ENCODE measurements around the gene AQP7. TPM values are rescaled to one million over a fixed set of nuclear protein-coding genes. Genes with fewer than 3 reads are reported as not detected.
"Not testable (repeated sequence)": the region's sequence is repeated elsewhere in the genome, so short reads cannot be mapped to it uniquely, and the experiment has no call there.

AQP7 gene
- not detected in 2 replicates for total RNA-seq (2014; rRNA removed; shearing (Covaris generic); ENCODE audit: low replicate concordance)

DNA sequence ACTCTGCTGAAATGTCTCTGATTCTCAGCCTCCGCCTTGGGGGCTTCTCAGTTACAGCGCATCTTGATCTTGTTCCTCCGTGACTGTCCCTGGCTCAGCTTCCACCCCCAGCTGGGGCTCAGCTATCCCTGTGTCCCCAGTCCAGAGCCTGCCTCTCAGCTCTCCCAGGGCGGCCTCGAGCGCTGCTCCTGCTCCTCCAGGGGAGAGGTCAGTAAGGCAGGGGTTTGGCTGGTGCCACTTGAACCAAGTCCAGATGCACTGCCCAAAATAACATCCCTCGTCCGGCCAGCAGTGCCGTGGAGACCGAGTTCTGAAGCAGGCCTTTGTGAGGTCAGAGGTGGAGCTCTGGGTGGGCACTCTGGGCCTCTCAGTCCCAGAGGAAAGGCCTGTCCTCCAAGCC lies at the start of gene AQP7:
TSS of gene AQP7 (minus strand) at position 198 of the 400 bp plus-strand sequence. CDS start 1,306 bp downstream, outside the sequence.
- in situ Hi-C loops (cut with HindIII; ENCODE audit: low pct_unique_long_range_greater_than_20kb, low sequenced_read_pairs): not testable (repeated sequence)

DNA sequence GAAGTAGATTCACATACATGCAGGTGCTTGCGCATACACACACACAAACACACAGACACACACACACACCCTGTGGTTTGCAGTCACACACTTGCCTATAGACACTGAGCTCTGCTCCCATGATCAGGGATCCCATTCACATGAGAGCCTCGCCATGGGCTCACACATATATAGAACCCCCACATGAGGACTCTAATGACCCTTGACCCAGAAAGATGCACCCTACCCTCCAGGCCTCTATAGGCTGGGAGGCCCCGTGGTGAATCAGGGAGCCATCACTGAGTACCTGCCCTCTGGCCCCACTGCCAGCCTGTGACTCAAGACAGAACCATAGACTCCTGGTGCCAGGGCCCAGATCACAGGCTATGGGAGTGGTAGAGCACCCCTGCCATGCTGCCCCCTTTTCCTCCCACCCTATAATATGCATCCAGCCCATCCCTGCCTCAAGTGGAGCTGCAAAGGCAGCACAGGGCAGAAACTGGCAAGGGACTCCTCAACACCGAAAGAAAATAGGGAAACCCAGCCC lies 48.3 kb upstream of the AQP7 start:
- in situ Hi-C loops (cut with HindIII; ENCODE audit: low pct_unique_long_range_greater_than_20kb, low sequenced_read_pairs): no loop called here
- DNase-seq (ENCODE audit: low read depth): no peak

More for the DNA sequence above, at the start of gene AQP7:
- DNase-seq (ENCODE audit: low read depth): not testable (repeated sequence)

DNA sequence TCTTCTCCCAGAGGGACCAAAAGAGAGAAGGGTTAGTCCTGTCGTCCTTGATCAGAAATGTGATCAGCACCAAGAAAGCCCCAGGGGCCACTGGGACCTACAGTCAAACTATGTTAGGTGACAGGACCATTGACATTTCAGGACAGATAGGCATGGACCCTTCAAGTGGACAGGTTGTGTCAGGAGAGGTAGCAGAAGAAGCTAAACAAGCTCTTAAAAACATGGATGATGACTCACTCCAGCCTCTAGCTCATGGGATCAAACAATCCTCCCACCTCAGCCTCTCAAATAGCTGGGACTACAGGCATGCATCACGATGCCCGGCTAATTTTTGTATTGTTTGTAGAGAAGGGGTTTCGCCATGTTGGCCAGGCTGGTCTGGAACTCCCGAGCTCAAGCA lies 47.3 kb upstream of the AQP7 start:
- DNase-seq (ENCODE audit: low read depth): no peak
- in situ Hi-C loops (cut with HindIII; ENCODE audit: low pct_unique_long_range_greater_than_20kb, low sequenced_read_pairs): no loop called here

DNA sequence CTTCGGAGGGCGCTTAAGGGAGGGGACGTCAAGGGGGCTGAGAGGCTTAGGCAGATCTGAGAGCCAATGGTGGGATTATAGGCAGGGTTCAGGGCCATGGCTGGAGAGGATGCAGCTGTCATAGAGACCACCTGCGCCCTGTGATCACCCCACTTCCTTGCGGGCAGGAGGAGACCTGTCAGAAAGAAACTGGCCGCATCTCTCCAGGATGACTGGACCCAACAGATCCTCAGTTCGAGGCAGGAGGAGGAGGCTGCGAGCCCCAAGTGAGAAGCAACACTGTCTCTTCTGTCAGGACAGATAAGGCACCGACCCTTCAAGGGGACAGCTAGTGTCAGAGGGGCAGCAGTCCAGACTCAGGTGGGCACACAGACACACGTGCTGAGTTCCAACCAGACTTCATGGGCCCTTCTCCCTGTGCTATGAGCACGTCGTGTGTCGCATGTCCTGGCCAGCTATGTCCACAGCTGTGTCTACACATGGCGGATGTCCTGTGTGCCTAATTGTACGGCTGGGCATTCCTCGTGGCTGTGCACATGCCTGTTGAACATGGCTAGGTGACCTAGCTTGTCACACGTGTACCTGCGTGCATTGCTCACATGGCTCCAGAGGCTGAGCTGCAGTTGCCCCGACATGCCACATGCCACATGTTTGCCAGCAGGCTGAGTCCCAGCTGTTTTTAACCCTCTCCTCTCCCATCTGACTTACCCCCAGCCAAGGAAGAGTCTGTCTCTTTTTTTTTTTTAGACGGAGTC lies 45.6 kb upstream of the AQP7 start:
- no peak for DNase-seq (ENCODE audit: low read depth)
- in situ Hi-C loops (cut with HindIII; ENCODE audit: low pct_unique_long_range_greater_than_20kb, low sequenced_read_pairs): no loop called here

DNA sequence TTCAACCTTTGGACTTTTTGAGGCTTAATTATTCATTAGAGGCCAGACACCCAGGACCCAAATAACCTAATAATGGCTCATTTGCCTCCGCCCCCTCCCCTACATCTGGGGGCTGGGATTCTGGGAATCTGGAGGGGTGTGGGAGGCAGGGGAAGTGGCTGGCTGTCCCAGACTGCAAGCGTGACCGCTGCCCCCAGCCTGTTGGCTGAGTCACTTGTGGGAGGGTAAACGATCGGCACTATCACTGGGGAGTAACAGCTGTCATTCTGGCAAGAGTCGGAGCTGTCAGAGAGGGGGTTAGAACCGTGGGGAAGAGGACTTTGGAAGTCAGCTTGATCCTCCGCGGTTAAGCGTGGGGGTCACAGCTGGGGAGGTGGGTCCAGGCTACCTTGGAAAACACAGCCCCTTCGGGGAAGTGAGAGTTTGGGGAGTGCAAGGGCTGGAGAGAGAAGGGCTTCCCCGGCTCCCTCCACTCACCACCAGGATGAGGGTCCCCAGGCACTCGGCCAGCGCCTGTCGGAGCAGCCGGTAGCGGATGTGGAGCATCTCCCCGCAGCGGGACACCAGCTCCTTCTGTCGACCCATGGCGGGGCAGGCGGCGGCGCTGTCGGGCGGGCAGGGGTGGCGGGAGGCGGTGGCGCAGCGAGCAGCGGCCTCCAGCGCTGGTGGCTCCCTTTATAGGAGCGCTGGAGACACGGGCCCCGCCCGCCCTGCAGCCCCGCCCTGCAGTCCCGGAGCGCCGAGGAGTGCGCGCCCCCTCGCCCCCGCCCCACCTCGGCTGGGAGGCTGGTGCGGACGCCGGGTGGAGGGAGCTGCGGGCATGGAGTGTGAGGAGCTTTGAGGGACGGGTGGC lies 44.8 kb upstream of the AQP7 start, which contains the start of gene AQP3:
TSS of gene AQP3 (minus strand) at position 648 of the 853 bp plus-strand sequence. CDS start at position 585, 63 bp downstream.
- in situ Hi-C loops (cut with HindIII; ENCODE audit: low pct_unique_long_range_greater_than_20kb, low sequenced_read_pairs): no loop called here
- peak; percentile 36 for DNase-seq (ENCODE audit: low read depth)

DNA sequence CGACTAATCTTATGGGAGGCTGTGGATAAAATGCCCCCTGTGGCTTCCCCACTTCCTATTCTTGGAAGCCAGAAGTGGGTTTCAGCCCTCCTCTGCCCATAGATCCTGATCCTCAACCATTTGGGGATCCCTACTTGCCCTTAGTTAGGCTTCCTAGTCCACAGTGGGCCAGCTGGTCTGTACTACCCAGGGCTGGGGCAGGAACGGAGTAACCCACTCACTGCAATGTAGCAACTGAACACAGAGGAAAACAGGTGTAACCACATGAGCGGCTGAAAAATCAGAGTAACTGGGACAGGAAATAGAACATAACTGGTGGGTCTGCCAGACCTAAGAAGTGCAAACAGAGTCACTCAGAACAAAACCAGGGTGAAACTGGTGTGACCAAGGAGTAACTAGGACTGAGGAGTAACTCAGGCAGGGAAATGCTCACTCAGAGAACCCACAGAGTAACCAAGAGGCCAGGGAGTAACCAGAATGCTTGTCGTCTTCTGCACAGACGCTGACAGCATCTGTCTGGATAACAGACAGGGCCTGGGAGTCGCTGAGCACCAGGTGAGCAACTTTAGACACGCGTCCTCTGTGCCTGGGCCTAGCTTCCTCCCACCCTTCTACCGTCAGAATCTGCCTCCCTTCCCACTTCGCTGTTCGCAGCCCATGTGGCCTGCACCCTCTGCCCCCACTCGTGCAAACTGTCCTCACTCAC lies 44.0 kb upstream of the AQP7 start:
- in situ Hi-C loops (cut with HindIII; ENCODE audit: low pct_unique_long_range_greater_than_20kb, low sequenced_read_pairs): no loop called here
- no peak for DNase-seq (ENCODE audit: low read depth)

DNA sequence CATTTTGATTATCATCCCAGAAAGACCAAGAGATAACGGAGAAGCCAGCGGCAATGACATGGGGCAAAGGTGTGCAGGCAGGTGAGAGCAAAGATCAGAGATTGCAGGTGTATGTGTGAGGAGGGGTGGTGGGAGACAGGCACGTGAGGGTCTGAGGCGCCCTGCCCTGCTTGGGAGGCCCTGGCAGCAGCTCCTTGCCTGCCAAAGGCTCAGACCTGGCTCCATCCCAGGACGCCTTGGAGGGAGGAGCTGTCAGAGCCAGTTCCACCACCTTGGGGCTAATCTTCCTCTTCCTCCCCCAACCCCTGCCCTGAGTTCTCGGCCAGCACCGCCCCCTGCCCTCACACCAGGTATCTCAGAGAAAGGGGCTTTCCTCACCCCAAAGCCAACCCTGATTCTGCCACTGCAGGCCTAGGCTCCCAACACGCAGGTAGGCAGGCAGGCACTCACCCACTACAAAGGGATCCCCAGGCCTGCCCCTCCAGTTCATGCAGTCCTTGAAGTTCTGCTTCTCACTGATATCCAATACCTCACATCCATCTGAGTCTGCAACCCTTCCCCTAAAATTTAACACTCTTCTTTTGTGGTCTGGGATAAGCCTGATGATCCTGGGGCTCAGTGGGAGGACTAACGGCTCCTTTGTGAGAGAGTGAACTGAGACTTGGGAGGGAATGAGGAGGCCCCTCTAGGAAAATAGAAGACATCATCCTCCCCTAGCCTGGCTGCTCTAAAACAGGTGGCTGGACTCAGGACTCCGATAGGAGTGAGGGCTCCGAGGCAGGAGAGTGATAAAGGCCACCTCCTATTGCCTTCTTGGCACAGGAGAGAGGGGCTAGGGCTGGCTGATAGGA lies 43.2 kb upstream of the AQP7 start:
- in situ Hi-C loops (cut with HindIII; ENCODE audit: low pct_unique_long_range_greater_than_20kb, low sequenced_read_pairs): no loop called here
- DNase-seq (ENCODE audit: low read depth): no peak

DNA sequence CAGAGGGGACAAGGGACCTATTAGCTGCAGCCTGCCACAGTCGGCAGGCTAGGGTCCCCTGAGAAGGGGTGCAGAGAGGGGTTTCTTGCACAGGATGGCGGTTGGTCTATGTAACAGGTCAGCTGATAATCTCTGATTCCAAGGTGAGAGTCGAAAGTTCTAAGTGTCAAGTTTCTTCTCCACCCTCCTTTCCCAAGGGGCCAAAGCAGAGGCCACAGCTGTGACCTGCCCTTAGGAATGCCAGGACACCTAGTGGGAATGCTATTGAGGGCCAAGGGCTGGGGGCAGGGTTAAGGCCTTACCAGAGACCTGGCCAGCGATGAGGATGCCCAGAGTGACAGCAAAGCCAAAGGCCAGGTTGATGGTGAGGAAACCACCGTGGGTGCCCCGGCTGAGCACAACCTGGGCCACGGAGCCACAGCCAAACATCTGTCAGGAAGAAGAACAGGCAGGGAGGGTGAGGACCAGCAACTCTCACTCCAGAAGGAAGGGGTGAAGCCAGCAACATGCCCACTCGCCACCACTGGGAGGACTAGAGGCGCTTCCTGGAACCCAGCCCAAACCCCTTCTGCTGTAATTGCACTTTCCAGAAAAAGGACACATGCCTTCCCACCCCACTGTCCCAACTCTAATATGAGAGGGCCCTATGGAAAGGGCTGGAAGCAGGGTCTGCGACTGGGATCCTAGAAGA lies 41.2 kb upstream of the AQP7 start:
- in situ Hi-C loops (cut with HindIII; ENCODE audit: low pct_unique_long_range_greater_than_20kb, low sequenced_read_pairs): no loop called here
- DNase-seq (ENCODE audit: low read depth): no peak

DNA sequence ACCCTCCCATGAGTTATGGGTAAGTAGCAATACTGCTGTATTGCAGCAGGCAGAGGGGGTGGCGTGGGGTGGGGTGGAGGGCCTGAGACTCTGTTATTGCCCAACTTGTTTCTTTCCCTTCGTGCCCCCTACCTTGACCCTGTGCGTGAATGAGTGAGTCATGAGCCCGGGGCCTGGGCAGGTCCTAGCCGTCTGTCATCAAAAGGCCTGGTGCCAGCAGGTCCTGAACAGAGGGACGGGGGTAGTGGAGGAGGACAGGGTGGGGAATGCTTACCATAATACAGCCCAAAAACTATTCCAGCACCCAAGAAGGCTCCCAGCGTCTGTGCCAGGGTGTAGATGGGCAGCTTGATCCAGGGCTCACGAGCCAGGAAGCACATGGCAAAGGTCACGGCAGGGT lies 40.7 kb upstream of the AQP7 start:
- DNase-seq (ENCODE audit: low read depth): no peak
- in situ Hi-C loops (cut with HindIII; ENCODE audit: low pct_unique_long_range_greater_than_20kb, low sequenced_read_pairs): no loop called here

DNA sequence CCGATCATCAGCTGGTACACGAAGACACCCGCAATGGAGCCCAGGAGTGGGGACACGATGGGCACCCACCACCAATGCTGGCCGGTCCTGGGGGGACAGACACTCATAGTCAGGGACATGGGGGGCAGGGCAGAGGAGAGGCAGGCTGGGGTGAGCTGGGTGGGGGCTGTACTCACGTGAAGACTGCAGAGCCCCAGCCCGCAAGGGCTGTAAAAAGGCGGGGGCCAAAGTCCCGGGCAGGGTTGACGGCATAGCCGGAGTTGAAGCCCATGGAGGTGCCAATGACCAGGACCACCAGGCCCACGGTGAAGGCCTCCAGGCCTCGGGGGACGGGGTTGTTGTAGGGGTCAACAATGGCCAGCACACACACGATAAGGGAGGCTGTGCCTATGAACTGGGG lies 39.8 kb upstream of the AQP7 start:
- in situ Hi-C loops (cut with HindIII; ENCODE audit: low pct_unique_long_range_greater_than_20kb, low sequenced_read_pairs): no loop called here
- no peak for DNase-seq (ENCODE audit: low read depth)

DNA sequence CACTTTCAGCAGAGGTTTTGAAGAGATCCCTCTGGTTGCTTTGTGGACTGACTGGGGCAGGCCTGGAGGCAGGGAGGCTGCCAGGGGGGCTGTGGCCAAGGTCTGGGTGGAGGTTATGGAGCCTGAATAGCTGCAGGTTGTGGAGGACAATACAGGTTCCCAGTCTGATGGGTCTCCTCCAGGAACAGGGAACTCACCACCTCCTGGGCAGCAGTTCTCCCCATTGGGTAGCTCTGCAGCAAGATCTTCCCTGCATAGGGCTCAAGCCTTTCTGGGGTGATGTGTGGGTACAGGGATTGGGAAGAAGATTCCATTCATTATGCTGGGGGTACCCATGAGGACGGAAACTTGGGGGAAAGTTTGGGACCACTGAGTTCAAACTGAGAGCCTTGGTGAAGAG lies 38.2 kb upstream of the AQP7 start:
- DNase-seq (ENCODE audit: low read depth): no peak
- in situ Hi-C loops (cut with HindIII; ENCODE audit: low pct_unique_long_range_greater_than_20kb, low sequenced_read_pairs): no loop called here

DNA sequence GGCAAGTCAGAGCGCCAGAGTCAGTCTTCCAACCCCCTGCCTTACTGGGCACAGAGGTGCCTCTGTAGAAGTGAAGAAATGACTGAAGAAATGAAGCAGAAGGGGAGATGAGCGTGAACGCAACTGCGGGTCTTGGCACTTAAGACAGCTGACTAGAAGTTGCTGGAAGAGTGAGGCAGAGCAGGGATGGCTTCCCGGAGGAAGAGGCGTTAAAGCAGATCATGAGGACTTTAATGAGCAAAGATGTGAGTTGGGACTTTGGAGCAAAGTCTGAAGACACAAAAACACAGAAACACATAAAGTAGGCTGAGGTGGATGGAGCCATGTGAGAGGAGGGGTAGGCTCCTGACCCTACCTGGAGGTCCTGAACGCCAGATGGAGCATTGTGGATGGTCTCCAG lies 37.8 kb upstream of the AQP7 start:
- in situ Hi-C loops (cut with HindIII; ENCODE audit: low pct_unique_long_range_greater_than_20kb, low sequenced_read_pairs): no loop called here

DNA sequence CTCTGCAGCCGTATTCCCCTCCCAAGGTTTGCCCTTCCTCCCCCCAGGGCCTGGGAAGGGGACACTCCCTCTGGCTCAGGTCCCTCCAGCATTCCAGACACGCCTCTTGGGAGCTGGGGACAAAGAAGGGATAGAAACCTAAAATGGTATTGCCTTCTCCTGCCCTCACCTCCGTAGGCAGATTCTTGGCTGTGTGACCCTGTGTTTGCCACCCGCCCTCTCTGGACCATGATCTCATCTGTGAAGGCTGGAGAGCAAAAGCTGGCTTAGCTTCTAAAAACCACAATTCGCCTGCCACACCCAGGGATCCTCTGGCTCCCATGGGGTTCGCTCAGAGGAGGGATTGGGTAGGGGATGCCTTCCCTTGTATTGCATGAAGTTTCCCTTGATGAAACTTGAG lies 37.4 kb upstream of the AQP7 start:
- no peak for DNase-seq (ENCODE audit: low read depth)
- in situ Hi-C loops (cut with HindIII; ENCODE audit: low pct_unique_long_range_greater_than_20kb, low sequenced_read_pairs): no loop called here

More for the DNA sequence above, 37.8 kb upstream of the AQP7 start:
- no peak for DNase-seq (ENCODE audit: low read depth)

DNA sequence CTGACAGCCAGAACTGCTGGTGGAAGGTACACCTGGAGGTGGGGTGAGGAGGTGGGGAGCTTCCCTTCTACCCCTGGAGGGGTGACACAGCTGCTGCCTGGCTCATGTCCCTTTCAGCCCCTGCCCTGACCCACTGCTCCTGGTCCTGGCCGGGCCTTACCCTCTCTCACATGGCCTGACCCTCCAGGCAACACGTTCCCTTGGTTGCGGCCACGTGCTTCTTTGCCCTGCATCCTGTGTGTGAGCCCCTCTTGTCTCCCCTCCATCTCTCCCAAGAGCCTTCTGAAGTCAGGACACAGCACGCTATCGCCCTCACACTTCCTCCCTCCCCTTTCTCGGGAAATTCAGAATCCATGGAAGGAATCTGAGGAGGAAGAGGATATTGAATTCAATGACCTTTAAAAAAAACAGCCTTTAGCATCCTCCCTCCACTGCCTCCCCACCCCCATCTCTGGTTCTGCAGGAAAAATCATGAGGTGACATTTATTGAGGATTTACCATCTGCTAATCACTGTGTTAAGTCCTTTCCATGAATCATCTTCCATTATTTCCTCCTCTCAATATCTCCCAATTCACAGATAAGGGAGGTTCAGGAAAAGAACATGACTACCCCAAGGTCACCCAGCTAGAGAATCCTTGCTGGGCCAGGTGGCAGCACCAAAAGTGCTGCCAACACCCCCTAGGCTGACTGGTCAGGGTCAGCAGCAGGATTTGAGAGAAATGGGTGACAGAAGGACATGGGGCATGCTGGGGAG lies 36.7 kb upstream of the AQP7 start:
- in situ Hi-C loops (cut with HindIII; ENCODE audit: low pct_unique_long_range_greater_than_20kb, low sequenced_read_pairs): no loop called here

DNA sequence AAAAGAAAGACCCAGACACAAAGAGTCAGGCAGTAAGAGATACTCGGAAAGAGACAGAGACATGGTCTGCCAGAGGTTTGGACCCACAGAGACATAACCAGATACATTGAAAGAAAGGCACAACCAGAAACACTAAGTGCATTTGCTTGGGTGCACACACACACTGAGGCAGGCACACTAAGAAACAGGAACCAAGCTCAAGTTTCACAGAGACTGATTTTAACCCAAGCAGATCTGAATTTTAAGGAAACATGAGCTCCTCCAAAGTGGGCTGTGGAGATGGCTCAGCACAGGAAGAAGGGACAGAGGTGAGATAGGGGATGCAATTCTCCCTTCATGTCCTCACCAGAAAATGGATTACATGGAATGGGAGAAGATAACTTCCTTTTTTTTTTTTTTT lies 35.5 kb upstream of the AQP7 start:
- DNase-seq (ENCODE audit: low read depth): no peak
- in situ Hi-C loops (cut with HindIII; ENCODE audit: low pct_unique_long_range_greater_than_20kb, low sequenced_read_pairs): no loop called here

More for the DNA sequence above, 36.7 kb upstream of the AQP7 start:
- no peak for DNase-seq (ENCODE audit: low read depth)

DNA sequence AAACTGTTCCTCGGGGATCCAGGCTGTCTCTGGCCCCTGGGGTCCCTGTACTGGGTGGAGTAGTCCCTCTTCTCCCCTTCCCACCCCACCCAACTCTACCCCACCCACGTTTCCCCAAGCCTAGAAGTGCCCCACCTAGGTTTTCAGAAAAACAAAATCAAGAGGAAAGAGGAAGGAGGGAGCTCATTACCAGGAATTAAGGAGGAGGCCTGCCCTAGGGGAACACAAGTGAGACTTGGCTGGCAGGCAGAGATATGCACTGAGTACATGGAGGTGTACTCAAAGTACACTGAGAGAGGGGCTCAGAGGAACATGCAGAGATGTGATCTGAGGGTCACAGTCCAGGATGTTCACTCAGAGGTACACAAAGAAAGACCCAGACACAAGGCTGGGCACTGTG lies 34.8 kb upstream of the AQP7 start:
- no peak for DNase-seq (ENCODE audit: low read depth)
- in situ Hi-C loops (cut with HindIII; ENCODE audit: low pct_unique_long_range_greater_than_20kb, low sequenced_read_pairs): no loop called here
